Fibroblast of skin of back (primary cell): ENCODE data around the gene CTNNA1.
"Not testable (repeated sequence)": the region's sequence is repeated elsewhere in the genome, so short reads cannot be mapped to it uniquely, and the experiment has no call there.

Experiments used
- DNase-seq: peaks from one replicate; pipeline ENCODE4 v3.0.0-alpha.2; 2013

Gene CTNNA1

DNA sequence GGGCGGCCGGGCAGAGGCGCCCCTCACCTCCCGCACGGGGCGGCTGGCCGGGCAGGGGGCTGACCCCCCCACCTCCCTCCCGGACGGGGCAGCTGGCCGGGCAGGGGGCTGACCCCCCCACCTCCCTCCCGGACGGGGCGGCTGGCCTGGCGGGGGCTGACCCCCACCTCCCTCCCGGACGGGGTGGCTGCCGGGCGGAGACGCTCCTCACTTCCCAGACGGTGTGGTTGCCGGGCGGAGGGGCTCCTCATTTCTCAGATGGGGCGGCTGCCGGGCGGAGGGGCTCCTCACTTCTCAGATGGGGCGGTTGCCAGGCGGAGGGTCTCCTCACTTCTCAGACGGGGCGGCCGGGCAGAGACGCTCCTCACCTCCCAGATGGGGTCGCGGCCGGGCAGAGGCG lies 57.6 kb downstream of the CTNNA1 start:
- DNase-seq: not testable (repeated sequence)

DNA sequence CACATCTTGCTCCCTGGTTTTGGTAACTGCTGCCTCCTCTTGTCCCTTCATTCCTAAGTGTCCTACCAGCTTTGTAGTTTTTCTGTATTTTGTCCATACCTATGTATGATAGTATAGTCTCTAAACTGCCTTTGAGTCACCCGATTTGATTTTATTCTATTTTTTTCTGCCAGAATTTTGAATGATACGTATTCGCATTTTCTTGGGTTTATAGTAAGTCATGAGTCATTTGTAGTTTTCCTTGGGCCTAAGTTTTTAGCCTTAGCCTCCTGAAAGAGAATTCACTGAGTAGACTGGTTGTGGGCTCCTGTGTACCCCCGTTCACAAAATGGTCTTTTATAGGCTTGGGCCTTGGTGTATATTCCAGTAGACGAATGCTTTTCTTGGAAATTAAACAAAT lies 62.3 kb downstream of the CTNNA1 start:
- peak; percentile 22 for DNase-seq

DNA sequence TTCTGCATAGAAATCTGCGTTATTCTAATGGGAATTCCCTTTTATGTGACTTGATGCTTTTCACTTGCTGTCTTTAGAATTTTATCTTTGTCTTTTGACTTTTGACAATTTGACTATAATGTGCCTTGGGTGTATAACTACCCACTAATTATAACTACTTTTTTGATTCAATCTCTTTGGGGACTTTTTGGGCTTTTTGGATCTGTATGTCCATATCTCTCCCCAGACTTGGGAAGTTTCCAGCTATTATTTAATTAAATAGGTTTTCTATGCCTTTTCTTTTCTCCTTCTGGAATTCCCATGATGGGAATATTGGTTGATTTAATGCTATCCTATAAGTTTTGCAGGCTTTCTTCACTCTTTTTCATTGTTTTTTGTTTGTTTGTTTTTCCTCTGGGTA lies 64.0 kb downstream of the CTNNA1 start:
- no peak for DNase-seq

DNA sequence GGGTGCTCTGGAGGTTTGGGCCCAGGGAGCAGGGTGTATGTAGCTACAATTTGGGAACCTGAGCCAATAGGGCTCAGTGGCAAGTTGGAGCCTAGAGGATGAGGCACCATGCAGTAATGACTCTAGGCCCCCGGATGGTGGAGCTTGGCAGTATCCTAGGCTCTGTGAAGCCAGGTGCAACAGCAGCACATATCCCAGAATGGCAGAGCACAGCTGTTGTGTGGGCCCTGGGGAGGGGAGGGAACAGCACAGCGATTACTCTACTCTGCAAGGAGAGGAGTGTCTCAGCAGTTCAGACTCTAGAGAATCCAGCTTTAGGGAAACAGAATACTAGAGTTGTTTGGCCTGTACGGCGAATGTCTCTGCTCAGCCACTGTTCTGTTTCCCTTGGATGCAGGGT lies 65.9 kb downstream of the CTNNA1 start:
- DNase-seq: no peak

DNA sequence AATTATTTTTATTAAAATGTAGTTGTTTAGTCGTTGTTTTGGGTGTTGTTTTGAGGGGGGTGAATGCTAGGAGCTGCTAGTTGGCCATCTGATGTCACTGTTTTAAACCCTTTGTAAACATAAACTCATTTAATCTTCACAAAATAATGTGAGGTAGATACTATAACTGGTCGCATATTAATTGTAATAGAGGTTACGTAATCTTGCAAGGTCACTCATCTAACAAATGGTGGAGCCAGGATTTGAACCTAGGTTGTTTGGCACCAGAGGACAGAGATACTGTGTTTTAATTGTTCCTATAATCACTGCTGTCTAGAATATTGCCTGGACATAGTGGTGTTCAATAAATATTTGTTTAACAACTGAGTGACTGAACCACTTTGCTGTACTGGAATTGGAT lies 67.5 kb downstream of the CTNNA1 start:
- no peak for DNase-seq

DNA sequence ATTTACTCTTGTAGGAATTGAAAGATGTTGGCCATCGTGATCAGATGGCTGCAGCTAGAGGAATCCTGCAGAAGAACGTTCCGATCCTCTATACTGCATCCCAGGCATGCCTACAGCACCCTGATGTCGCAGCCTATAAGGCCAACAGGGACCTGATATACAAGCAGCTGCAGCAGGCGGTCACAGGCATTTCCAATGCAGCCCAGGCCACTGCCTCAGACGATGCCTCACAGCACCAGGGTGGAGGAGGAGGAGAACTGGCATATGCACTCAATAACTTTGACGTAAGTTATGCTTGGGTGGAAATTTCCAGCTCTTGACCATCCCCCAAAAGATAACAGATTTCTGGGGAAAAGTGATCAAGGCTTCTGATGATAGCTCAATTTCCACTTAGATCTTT lies 71.3 kb downstream of the CTNNA1 start:
- no peak for DNase-seq

DNA sequence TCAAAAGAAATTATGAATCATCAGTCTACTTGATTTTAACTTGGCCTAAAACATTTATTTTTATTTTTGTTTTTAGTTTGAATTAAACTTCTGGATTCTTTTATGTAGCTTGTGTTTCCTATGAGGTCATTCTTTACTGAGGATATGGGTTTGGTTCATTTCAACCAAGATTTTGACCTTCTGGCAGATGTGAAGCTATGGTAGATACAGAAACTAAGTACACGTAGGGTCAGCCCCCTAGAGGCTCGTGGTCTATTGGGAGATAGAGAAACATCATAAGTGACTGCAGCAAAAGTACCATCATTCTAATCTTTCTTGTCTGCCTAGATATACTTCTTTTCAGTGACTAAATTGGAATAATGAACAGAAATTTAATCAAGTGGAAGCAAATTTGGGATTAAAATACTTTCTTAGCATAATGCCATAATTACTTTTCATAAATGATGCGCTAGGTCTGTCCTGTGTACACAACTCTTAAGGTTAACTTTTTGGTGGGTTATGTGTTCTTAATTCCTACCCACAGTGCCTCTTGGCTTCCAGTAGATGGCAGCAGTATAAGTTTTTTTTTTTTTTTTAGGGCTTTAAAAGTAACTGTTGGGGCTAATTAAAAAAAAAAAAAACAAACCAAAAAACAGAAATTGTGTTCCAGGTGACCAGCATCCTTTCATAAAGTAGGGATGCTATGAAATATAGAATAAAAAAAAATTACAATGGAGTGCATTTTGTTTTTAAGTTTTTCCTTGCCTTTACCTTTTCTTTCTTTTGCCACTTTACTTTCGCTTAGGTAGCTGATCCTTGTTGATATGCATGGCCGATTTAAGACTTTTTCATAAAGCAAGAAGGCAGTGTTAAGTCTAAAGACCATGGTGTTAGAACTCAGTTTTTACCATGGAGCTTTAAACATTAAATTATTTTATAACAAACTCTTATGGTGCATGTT lies 72.0 kb downstream of the CTNNA1 start:
- peak; percentile 11 for DNase-seq

DNA sequence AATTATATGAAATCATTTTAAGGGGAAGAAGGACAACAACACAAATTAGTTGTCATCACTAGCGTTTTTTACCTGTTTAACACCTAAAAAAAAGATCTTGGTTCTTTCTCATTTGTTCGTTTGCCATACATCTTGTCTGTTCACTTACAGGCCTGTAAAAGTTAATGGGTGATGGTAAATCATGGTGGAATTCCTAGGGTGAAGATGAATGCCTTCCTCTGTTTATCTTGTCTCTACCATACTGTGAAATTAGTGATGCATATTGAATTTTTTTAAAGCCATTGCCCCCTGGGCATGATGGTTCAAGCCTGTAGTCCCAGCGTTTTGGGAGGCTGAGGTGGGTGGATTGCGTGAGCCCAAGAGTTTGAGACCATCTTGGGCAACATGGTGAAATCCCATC lies 75.3 kb downstream of the CTNNA1 start:
- DNase-seq: no peak

DNA sequence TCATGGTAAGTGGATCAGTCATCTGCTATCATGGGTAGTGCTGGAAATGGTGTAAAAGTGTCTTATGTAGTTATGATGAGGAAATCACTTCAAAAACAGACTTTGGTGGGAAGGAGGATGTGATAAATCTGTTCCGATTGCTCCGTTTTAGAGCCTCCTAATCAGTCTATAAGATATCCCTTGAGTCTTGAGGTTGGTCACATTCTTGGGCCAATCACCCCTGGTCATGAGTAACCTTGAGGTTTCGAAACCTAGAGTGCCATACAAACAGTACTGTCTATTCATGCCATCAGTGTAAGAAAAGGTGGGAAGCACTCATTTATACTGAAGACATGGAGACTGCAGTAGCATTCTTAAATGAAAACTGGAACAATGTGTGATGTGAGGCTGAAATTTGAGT lies 76.1 kb downstream of the CTNNA1 start:
- no peak for DNase-seq

DNA sequence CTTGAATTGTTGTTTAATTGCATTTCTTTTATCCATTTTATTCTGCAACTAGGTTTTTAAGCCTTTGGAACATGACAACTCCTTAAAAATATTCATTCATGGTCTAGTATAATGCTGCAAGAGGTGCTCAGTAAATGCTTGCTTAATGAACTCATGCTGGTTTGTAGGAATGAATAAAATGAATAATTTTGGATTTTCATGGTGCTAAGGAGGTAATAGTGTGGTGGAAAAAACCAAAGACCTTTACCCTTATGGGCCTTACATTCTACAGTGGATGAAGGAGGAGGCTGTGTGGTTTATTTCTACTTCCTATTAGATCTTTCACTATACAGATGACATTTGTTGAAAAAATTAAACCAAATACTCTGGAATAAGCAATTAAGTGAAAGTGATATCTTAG lies 78.5 kb downstream of the CTNNA1 start:
- no peak for DNase-seq

DNA sequence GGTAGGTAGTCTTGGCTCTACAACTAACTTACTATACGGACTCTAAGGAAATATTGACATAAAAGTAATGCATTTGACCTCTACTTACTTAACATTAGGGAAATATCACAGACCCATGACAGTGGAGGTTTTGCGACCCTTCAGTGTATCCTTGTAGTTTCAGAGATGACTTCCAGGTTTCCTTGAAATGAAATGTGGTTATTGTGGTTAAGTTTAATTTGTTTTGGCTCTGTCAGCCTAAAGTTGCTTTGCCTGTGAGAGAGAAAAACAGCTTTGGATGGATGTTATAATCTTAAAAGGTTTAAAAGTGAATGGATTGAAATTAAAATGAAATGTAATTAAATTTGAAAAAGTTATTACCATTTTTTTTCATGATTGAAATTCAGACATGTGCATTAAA lies 79.0 kb downstream of the CTNNA1 start:
- DNase-seq: peak; percentile 32

DNA sequence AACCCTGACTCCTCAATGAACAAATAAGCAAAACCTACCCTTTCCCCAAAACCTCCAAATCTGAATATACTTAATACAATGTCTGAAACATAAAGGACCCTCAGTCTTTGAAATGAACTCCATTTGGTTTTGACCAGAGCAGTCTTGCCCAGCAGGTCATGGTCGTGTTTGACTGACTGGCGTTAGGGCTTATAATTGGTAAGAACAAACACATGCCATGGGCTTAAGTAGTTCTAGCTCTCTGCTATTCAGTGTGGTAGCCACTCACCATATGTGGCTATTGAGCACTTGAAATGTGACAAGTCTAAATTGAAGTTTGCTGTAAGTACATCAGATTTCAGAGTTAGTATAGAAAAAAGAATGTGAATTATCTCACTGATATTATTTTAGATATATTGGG lies 79.9 kb downstream of the CTNNA1 start:
- no peak for DNase-seq

DNA sequence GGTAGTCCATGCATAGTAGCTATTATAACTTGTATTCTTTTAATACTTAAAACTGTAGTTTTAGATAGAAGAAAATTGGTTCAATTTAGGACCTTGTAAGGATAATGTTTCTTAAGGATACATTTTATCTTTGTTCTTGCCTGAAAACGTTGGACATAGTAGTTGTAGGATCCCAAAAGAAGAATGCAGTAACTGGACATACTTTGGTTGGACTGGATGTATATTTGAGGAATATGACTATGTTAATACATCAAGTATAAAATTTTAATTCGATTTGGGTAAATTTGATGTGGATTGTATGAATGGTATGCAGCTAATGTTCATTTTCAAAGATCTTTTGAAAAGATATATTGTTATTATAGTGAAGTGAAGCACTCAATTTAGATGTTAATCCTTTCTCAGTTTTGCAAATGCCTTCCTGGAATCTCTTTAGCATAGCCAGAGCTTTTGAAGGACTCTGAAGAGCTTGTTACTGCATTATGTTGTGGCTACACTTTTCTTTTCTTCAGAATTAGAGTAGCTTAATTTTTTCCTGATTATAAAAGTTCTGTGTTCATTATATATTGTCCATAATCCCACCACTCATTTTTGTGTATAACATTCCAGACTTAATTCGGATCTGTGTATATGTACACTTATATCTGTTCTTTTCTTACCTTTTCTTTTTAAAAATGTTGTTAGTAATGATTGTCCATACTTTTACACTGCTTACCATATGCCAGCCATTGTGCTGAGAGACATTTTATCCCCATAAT lies 80.7 kb downstream of the CTNNA1 start:
- DNase-seq: no peak

DNA sequence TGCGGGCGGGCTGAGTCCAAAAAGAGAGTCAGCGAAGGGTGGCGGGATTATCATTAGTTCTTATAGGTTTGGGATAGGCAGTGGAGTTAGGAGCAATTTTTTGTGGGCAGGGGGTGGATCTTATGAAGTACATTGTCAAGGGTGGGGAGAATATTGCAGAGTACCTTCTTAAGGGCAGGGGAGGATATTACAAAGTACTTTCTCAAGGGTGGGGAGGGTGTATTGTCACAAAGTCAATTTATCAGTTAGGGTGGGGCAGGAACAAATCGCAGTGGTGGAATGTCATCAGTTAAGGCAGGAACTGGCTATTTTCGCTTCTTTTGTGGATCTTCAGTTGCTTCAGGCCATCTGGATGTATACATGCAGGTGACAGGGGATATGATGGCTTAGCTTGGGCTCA lies 81.6 kb downstream of the CTNNA1 start:
- not testable (repeated sequence) for DNase-seq

DNA sequence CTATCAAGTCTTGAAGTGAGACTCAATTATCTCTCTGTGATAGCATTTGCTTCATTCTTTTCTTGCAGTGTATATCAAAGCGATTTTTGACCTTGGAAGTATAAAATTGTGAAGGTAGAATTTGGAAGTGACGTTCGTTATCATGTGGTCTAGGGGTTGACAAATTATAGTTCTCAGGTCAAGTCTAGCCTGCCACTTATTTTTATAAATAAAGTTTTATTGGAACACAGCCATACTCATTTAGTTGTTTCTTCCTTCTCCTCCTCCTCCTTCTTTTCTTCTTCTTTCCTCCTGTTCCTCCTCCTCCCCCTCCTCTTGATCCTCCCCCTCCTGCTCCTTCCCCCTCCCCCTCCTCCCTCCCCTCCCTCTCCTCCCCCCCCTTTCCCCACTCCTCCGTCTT lies 83.9 kb downstream of the CTNNA1 start:
- DNase-seq: no peak

DNA sequence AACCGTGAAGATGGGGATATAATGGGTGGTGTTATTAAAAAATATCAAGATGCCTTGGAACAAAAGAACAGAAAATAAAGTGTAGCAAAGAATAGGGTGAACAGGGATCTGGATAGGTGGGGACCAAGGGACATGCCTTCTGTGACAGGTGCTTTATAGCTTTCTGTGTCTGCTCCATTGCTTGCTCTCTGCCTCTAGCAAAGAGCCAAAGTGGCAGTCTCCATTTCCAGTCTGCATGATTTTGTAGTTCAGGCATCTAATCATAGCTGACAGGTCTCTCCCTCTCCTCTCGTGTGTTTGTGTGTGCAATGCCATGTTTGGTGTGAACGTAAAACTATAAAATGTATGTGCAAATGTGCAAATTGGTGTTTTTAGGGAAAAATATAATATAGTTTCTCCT lies 86.9 kb downstream of the CTNNA1 start:
- no peak for DNase-seq

DNA sequence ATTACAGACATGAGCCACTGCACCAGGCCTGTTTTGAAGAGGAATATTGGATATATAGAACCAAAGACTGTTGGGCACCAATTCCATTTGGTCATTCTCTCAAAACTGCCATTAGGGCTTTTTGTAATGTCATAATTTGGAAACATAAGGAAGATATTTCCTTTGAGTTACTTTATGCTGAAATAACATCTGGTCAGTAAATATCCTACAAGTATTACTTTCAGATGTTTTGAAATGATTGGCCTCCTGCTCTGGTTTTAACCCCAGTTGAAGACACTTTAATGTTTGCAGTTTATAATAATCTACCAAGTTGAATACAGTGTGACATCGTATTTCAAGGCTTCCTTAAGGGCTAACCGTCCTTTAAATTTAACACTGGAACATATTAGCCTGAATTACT lies 88.3 kb downstream of the CTNNA1 start:
- DNase-seq: no peak

DNA sequence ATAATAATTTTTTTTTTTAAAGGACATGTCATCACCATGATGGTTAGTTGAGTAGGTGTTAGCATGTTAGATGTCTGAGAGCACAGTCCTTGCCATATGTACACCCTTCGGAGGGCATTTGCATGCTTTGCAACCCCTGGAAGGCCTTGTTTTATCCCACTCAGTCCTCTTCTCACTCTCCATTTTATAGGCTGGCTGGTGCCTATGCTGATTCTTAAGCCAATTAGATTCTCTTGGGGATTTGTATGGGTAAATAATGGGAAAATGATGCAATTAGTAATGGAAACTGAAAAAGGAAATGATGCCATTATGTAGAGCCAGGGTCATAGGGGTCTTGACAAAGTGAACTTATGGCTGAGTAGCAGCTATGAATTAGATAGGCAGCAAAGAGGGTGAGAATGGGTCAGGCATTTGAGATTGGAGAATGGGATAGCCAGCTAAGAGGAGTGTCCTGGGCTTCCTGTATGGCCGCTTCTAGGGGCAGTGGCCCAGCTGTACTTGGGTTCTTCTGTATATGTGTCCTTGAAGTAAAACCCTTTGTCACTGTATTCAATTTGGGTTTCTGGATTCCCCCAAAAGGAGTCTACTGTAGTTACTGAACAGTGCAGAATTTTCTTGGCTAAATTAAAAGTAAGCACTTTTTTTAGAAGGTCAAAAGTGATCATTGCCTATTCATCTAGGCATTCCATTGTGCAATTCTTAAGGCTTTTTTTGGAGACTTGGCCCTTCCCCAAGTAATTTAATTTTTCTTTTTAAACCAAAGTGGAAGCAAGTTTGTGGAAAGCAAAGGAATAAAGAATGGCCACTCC lies 90.3 kb downstream of the CTNNA1 start:
- no peak for DNase-seq

DNA sequence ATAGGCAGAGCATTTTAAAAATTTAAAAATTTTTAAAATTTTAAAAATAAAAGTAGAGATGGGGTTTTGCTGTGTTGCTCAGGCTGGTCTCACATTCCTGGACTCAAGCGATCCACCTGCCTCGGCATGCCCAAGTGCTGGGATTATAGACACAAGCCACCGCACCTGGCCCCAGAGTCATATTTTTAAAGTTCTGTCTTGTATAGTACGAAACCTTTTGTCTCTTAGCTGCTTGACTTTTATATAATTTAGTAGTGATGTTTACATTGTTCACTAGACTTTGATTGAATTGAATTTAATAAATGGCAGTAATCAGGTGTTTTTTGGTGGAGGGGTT lies 90.9 kb downstream of the CTNNA1 start:
- no peak for DNase-seq

DNA sequence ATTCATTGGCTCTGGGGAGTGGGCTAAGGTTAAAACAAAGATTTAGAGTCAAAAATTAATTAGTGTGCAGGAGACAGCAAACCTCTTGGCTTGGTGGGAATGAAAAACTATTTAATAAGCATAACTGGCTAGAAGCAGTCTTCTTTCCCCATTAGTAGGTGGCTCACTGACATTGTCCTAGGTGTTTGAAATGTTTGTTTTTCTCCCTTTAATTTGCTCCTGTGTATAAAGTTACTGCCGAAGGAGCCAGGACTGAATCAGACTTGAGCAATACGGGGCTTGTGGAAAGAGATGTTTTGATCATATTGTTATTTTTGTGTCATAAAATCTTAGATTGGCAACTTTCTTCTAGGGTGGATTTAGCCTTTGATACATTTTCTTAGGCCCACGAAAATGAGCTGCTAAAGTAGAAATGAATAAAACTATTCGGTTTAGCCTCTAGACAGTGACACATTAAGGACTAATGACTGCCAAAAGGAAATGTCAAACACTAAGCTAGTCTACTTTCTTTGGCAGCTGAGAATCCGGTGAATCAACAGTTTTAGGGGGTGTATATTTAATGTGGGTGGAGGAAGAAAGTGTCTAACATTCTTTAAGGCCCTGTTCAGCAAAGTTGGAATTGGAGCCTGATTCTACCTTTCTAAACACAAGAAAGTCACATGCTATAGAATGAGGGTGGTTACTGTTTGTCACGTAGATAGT lies 91.7 kb downstream of the CTNNA1 start:
- peak; percentile 91 for DNase-seq

DNA sequence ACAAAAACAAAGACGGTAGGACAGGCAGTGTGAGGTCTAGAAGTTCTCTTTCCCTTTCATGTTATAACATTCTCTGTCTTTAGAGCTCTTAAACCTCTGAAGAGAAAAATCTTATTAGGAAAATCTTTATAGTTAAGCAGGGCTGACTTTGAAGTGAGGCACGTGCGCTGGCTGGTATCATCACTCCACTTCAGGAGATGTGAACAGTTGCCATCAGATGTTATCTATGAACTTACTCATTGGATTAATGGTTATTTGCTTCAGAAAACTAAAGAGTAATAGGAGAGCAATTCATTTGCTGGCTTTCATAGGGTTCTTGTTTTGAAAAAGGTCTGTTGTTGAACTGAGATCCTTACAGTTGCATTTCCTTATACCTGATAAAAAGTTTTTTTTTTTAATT lies 96.2 kb downstream of the CTNNA1 start:
- DNase-seq: no peak

DNA sequence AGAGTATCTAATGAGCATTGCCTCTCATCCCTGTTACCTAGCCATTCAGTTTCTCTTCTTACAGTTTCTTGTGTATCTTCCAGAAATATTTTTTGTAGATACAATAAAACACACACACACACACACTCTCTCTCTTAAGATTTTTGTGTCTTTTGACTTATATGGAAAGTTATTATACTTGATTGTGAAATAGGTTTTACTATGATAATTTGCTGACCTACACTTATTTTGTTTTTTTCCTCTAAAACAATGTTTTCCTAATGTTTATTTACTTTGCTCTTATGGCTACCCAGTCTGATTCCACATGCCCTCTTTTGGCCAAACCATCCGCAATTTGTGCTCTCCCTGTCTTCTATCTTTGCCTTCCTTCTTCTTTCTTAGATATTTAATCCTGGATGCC lies 96.7 kb downstream of the CTNNA1 start:
- no peak for DNase-seq
